Activated B cell treated with CpG ODN at 0.5 μM for 24 hours (primary cell): ENCODE measurements around the gene NLE1. TPM values are rescaled to one million over a fixed set of nuclear protein-coding genes. Genes with fewer than 3 reads are reported as not detected.

Experiments used
- ATAC-seq: fragments of 200-7000 bp; cut with Tn5 transposase; one replicate; pipeline ENCODE4 v1.10.0; 2021; ENCODE audit warnings: low read depth, mild to moderate bottlenecking, moderate library complexity
- CTCF ChIA-PET: fragments of 350-600 bp; sonication (Branson Sonifier 250); formaldehyde crosslinking; loops from one replicate; lab custom pipeline; 2021; ENCODE audit warnings: antibody characterized with exemption; lab: Charles Lee
- POLR2A ChIA-PET: fragments of 350-600 bp; sonication (Branson Sonifier 250); formaldehyde crosslinking; loops from one replicate; lab custom pipeline; 2021; ENCODE audit warnings: antibody characterized with exemption; lab: Charles Lee
- DNase-seq: peaks from one replicate; pipeline ENCODE4 v3.0.0; 2022
- H3K27ac Mint-ChIP-seq: one replicate; pipeline ENCODE4 v1.8.0; 2020; ENCODE audit warnings: mixed read lengths
- H3K27me3 Mint-ChIP-seq: one replicate; pipeline ENCODE4 v1.8.0; 2021; ENCODE audit warnings: mixed read lengths
- H3K36me3 Mint-ChIP-seq: one replicate; pipeline ENCODE4 v1.8.0; 2021; ENCODE audit warnings: low read depth, mixed read lengths
- H3K4me1 Mint-ChIP-seq: one replicate; pipeline ENCODE4 v1.8.0; 2021; ENCODE audit warnings: mixed read lengths
- H3K4me3 Mint-ChIP-seq: one replicate; pipeline ENCODE4 v1.8.0; 2020; ENCODE audit warnings: mild to moderate bottlenecking, mixed read lengths
- H3K9me3 Mint-ChIP-seq: one replicate; pipeline ENCODE4 v1.8.0; 2020; ENCODE audit warnings: mixed read lengths
- intact Hi-C: fragments of 100-400 bp; cut with micrococcal nuclease; formaldehyde crosslinking; loops from one replicate; pipeline ENCODE4 v1.15.1; 2024
- total RNA-seq: library from RNA; stranded (reverse); gene quantifications from 2 replicates; pipeline ENCODE4 v1.2.3, GENCODE V29; 2022
- TF ChIP-seq, protein P1 (sequence below): fragments of 200-600 bp; IDR thresholded peaks from one replicate; pipeline ENCODE4 v1.8.0; 2022; ENCODE audit warnings: antibody characterized with exemption, mild to moderate bottlenecking

The NLE1 gene
- total RNA-seq, 1 donor from 2014 or later: 26.3 TPM

DNA sequence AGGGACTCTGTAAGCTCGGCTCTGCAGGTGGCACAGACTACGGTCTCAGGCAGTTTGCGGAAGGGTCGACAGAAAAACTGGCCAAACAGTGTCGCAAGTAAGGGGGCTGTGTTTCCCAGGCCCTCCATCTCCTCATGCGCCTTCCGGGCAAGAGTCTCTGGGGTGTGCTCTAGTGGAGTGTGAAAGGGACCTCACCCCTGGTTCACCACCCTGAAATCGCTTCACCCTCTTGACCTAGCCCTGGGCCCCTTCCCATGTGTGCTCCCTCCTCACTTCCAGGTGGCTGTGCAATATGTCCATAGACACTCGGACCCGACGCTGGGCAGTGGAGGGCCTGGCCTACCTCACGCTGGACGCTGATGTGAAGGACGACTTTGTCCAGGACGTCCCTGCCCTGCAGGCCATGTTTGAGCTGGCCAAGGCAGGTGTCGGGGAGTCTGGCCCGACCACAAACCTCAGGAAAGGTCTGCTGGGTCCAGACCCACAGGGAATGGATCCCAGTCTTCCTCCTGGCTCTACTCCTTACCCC lies 27.8 kb upstream of the NLE1 start:
- intact Hi-C loops: loop anchor here (2.0 kb wide), 1 partner anchor 143 kb away; no protein-coding TSS in a partner anchor
- Mint-ChIP-seq H3K27me3 (peaks cover 20% of the 10 kb centered on the region), H3K27ac (no peak overlapping the region), H3K4me3 (no peak overlapping the region), H3K36me3 (no peaks in the 10 kb centered on the region), H3K9me3 (no peaks in the 10 kb centered on the region), H3K4me1 (no peaks in the 10 kb centered on the region)
- POLR2A ChIA-PET: no interaction called here
- DNase-seq (no peak), ATAC-seq (no peak)
- CTCF ChIA-PET: interaction anchor here (0.7 to 1.7 kb wide), 3 partner anchors 143 to 577 kb away, joined by 4 read pairs; no protein-coding TSS in a partner anchor
- TF ChIP-seq, protein P1, sequence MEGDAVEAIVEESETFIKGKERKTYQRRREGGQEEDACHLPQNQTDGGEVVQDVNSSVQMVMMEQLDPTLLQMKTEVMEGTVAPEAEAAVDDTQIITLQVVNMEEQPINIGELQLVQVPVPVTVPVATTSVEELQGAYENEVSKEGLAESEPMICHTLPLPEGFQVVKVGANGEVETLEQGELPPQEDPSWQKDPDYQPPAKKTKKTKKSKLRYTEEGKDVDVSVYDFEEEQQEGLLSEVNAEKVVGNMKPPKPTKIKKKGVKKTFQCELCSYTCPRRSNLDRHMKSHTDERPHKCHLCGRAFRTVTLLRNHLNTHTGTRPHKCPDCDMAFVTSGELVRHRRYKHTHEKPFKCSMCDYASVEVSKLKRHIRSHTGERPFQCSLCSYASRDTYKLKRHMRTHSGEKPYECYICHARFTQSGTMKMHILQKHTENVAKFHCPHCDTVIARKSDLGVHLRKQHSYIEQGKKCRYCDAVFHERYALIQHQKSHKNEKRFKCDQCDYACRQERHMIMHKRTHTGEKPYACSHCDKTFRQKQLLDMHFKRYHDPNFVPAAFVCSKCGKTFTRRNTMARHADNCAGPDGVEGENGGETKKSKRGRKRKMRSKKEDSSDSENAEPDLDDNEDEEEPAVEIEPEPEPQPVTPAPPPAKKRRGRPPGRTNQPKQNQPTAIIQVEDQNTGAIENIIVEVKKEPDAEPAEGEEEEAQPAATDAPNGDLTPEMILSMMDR: no peak

DNA sequence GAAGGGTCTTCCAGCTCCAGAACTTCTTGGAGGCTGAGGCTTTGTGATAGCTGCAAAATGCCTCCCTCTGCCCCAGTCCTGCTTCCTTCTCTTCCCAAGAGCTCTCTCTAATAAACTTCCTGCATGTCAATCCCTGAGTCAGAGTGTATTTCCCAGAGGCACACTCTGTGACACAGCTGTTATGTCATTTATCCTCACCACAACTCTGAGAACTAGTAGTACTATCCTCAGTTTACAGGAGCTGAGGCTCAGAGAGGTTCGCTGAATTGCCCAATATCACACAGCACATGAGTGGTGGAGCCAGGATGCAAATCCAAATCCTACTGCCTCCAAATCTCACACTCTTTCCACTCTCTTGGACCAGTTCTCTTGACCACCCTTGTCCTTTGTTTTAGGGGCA lies 25.6 kb upstream of the NLE1 start:
- H3K4me1 Mint-ChIP-seq: no peaks in the 10 kb centered on the region
- no peak overlapping the region for H3K27ac Mint-ChIP-seq
- DNase-seq: no peak
- intact Hi-C loops: no loop called here
- no peaks in the 10 kb centered on the region for H3K36me3 Mint-ChIP-seq
- H3K4me3 Mint-ChIP-seq: no peak overlapping the region
- peaks cover 33% of the 10 kb centered on the region for H3K27me3 Mint-ChIP-seq
- POLR2A ChIA-PET: no interaction called here
- CTCF ChIA-PET: interaction anchor here (0.8 to 0.9 kb wide), 2 partner anchors 371 to 372 kb away, joined by 3 read pairs; no protein-coding TSS in a partner anchor
- no peak for ATAC-seq
- TF ChIP-seq, protein P1: no peak
- no peaks in the 10 kb centered on the region for H3K9me3 Mint-ChIP-seq

DNA sequence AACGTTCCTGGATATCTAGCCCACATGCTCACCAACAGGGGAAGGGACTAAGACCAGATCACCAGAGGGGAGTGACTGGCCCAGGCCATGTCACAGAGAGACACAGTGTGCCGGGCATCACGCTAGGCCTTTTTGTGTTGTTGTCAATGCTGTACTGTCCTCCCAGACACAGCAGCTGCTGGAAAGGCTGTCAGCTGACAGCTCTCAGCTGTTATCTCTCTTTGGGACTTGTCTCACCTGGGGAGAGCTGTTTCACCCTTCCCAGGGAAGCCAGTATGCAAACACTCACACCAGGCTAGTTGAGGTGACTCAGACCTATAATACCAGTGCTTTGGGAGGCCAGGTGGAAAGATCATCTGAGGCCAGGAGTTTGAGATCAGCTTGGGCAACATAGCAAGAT lies 24.9 kb upstream of the NLE1 start:
- H3K36me3 Mint-ChIP-seq: no peaks in the 10 kb centered on the region
- ChIA-PET CTCF (interaction anchor here (0.8 to 0.9 kb wide), 2 partner anchors 371 to 372 kb away, joined by 3 read pairs; no protein-coding TSS in a partner anchor), POLR2A (no interaction called here)
- no peaks in the 10 kb centered on the region for H3K9me3 Mint-ChIP-seq
- no peak overlapping the region for H3K27ac Mint-ChIP-seq
- TF ChIP-seq, protein P1: no peak
- no peaks in the 10 kb centered on the region for H3K4me1 Mint-ChIP-seq
- no peak for ATAC-seq
- H3K4me3 Mint-ChIP-seq: no peak overlapping the region
- DNase-seq: no peak
- intact Hi-C loops: no loop called here
- H3K27me3 Mint-ChIP-seq: peaks cover 35% of the 10 kb centered on the region

DNA sequence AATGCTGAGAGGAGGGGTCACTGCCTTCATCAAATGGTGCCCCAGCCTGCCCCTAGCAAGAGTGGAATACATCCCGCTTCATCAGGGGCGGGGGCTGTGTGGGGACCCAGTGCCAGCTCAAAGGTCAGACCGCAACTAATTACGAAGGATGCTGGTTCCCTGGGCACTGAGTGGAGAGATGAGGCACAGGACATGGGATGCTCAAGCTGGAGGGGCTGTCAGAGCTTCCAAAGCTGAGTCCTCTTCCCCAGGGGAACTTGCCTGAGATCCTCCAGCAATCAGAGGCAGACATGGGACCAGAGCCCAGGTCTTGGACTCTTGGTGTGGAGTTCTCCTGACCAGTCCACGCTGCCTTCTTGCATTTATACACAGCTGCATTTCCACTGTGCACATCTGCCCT lies 24.4 kb upstream of the NLE1 start:
- DNase-seq (no peak), ATAC-seq (no peak)
- Mint-ChIP-seq H3K9me3 (no peaks in the 10 kb centered on the region), H3K27ac (no peak overlapping the region), H3K4me3 (no peak overlapping the region), H3K4me1 (no peaks in the 10 kb centered on the region), H3K27me3 (peaks cover 38% of the 10 kb centered on the region), H3K36me3 (no peaks in the 10 kb centered on the region)
- intact Hi-C loops: no loop called here
- TF ChIP-seq, protein P1: no peak
- ChIA-PET POLR2A (no interaction called here), CTCF (no interaction called here)

DNA sequence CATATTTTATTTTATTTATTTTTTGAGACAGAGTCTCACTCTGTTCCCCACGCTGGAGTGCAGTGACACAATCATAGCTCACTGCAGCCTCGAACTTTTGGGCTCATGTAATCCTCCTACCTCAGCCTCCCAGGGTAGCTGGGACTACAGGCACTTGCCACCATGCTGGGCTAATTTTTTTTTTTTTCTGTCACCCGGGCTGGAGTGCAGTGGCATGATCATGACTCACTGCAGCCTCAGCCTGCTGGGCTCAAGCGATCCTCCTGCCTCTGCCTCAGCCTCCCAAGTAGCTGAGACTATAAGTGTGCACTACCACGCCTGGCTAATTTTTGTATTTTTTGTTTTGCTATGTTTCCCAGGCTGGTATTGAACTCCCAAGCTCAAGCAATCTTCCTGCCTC lies 22.6 kb upstream of the NLE1 start:
- Mint-ChIP-seq H3K27me3 (peaks cover 48% of the 10 kb centered on the region), H3K4me1 (no peaks in the 10 kb centered on the region), H3K4me3 (no peak overlapping the region), H3K9me3 (no peaks in the 10 kb centered on the region), H3K36me3 (no peaks in the 10 kb centered on the region), H3K27ac (no peak overlapping the region)
- no peak for ATAC-seq
- ChIA-PET POLR2A (no interaction called here), CTCF (no interaction called here)
- DNase-seq: no peak
- TF ChIP-seq, protein P1: no peak
- intact Hi-C loops: no loop called here
